Adipose tissue (tissue), 3 donors: ENCODE measurements around the gene PRDX5. TPM values are rescaled to one million over a fixed set of nuclear protein-coding genes. Genes with fewer than 3 reads are reported as not detected.

Source experiments
- H3K27ac ChIP-seq: one replicate; pipeline ENCODE4 v1.5.1; 2013; ENCODE audit warnings: low read depth, low read length
- WGBS, 3 donors: extraction: QIAGEN DNeasy Blood & Tissue Kit; methylation state at CpG; one replicate each; pipeline ENCODE4 v1.1.7; 2013; 5-methylcytosine and 5-hydroxymethylcytosine counted together
- polyA plus RNA-seq, 3 donors: library from polyadenylated mRNA; stranded (reverse); fragments of 200-250 nt; gene quantifications; one replicate each; pipeline ENCODE4 v1.2.3, GENCODE V29; 2013
- donor health status: healthy with polysubstance abuse.
- donor health status: Bipolar disorder and iron deficiency.
- donor health status: healthy.

PRDX5 gene
- polyA plus RNA-seq, 3 donors, result 183 to 391 (median 277) TPM

GRCh38 chr11:64352995-64353714 is 35.2 kb downstream of the PRDX5 start:
- WGBS, 3 donors, result 57 to 90% (median 86%) methylated on average over 31 to 34 of the region's 34 CpGs
- no peak overlapping the region for H3K27ac ChIP-seq

- WGBS, 3 donors, result 78 to 85% (median 79%) methylated on average over 15 to 20 of the region's 20 CpGs
- no peak overlapping the region for H3K27ac ChIP-seq
Observed at GRCh38 chr11:64353715-64354506, 36.0 kb downstream of the PRDX5 start.

- 6 to 12% (median 11%) methylated on average over 23 of the region's 23 CpGs for WGBS, 3 donors
- no peak overlapping the region for H3K27ac ChIP-seq
Observed at GRCh38 chr11:64355078-64355940, 37.4 kb downstream of the PRDX5 start.

GRCh38 chr11:64356498-64357411 is 38.8 kb downstream of the PRDX5 start:
- 81 to 90% (median 90%) methylated on average over 24 to 25 of the region's 25 CpGs for WGBS, 3 donors
- H3K27ac ChIP-seq, result peak overlapping the region; percentile 3

- WGBS, 3 donors, result 89 to 95% (median 92%) methylated on average over 5 to 6 of the region's 6 CpGs
- H3K27ac ChIP-seq, result peak overlapping the region; percentile 3
Observed at GRCh38 chr11:64357446-64357845, 39.5 kb downstream of the PRDX5 start.

GRCh38 chr11:64357904-64358535 is 40.1 kb downstream of the PRDX5 start:
- no peak overlapping the region for H3K27ac ChIP-seq
- WGBS, 3 donors, result 50 to 76% (median 55%) methylated on average over 13 of the region's 13 CpGs

- H3K27ac ChIP-seq, result peak overlapping the region; percentile 9
- 21 to 30% (median 25%) methylated on average over 7 of the region's 7 CpGs for WGBS, 3 donors
Observed at GRCh38 chr11:64358536-64358906, 40.6 kb downstream of the PRDX5 start.

GRCh38 chr11:64358907-64359711 is 41.2 kb downstream of the PRDX5 start, which contains the start of gene RPS6KA4:
Gene RPS6KA4, plus strand, starts transcription at chr11:64359162. Its CDS starts 74 bp downstream, at chr11:64359236.
- 0 to 1% (median 1%) methylated on average over 57 to 70 of the region's 70 CpGs for WGBS, 3 donors
- H3K27ac ChIP-seq, result peak within 1 kb of the TSS; percentile 9

- H3K27ac ChIP-seq, result no peak overlapping the region
- WGBS, 3 donors, result 46 to 63% (median 58%) methylated on average over 38 of the region's 38 CpGs
Observed at GRCh38 chr11:64359712-64360445, 42.0 kb downstream of the PRDX5 start.

- H3K27ac ChIP-seq, result no peak overlapping the region
- 53 to 68% (median 60%) methylated on average over 13 of the region's 13 CpGs for WGBS, 3 donors
Observed at GRCh38 chr11:64360448-64360921, 42.6 kb downstream of the PRDX5 start.

GRCh38 chr11:64361659-64362058 is 43.7 kb downstream of the PRDX5 start:
- no peak overlapping the region for H3K27ac ChIP-seq
- WGBS, 3 donors, result 94 to 96% (median 95%) methylated on average over 18 of the region's 18 CpGs

- H3K27ac ChIP-seq, result no peak overlapping the region
- 93 to 95% (median 95%) methylated on average over 10 of the region's 10 CpGs for WGBS, 3 donors
Observed at GRCh38 chr11:64362339-64362738, 44.4 kb downstream of the PRDX5 start.

- 85 to 94% (median 88%) methylated on average over 6 of the region's 6 CpGs for whole genome bisulfite sequencing, 3 donors
- H3K27ac ChIP-seq, result no peak overlapping the region
Observed at GRCh38 chr11:64364435-64364834, 46.5 kb downstream of the PRDX5 start.

GRCh38 chr11:64364911-64365310 is 47.0 kb downstream of the PRDX5 start:
- no peak overlapping the region for H3K27ac ChIP-seq
- WGBS, 3 donors, result 77 to 90% (median 90%) methylated on average over 4 of the region's 4 CpGs

- H3K27ac ChIP-seq, result no peak overlapping the region
- 92 to 97% (median 97%) methylated on average over 1 of the region's 1 CpG for WGBS, 3 donors
Observed at GRCh38 chr11:64366751-64367150, 48.8 kb downstream of the PRDX5 start.
